ENCODE data around the gene ZNF587. TPM values are rescaled to one million over a fixed set of nuclear protein-coding genes. Genes with fewer than 3 reads are reported as not detected.
A peak's percentile ranks its signal among the peaks of the same experiment; 100 is the strongest.

The ZNF587 gene
- total and polyA plus RNA-seq, 2 of the 13 experiments (the other 11 are each of a cell fraction or from before 2014, with no cell fraction given), result 8.7 to 17.5 TPM

- TF ChIP-seq GPBP1L1 (CRISPR knock-in tag; IDR thresholded peaks at IDR 0.05), result no peak
- no peak for TF ChIP-seq ZSCAN5A (CRISPR knock-in tag; IDR thresholded peaks at IDR 0.05; ENCODE audit: borderline replicate concordance)
- TF ChIP-seq KDM5A (IDR thresholded peaks at IDR 0.05; ENCODE audit: borderline replicate concordance, low read length), result peak; percentile 61
- peak; percentile 30; the same call in 1 of the 2 replicates for TF ChIP-seq ZXDC (CRISPR knock-in tag; IDR thresholded peaks at IDR 0.05)
- TF ChIP-seq BRF2 (CRISPR knock-in tag; IDR thresholded peaks at IDR 0.05), result no peak
- no peak for TF ChIP-seq SMAD1 (CRISPR knock-in tag; IDR thresholded peaks at IDR 0.05; ENCODE audit: borderline replicate concordance, low read depth)
- TF ChIP-seq ZNF546 (CRISPR knock-in tag; conservative IDR thresholded peaks at IDR 0.05), result no peak
- TF ChIP-seq ZNF501 (CRISPR knock-in tag; IDR thresholded peaks at IDR 0.05), result peak; percentile 78
- no peak for TF ChIP-seq TBX2 (CRISPR knock-in tag; IDR thresholded peaks at IDR 0.05; ENCODE audit: borderline replicate concordance)
- peak; percentile 96 for TF ChIP-seq THAP11 (CRISPR knock-in tag; IDR thresholded peaks at IDR 0.05)
- TF ChIP-seq ZEB1 (IDR thresholded peaks at IDR 0.05; ENCODE audit: insufficient replicate concordance, low read depth), result no peak
- TF ChIP-seq ZNF224 (CRISPR knock-in tag; IDR thresholded peaks at IDR 0.05), result no peak
- TF ChIP-seq ZFP37 (CRISPR knock-in tag; IDR thresholded peaks at IDR 0.05; ENCODE audit: borderline replicate concordance), result peak; percentile 77; the same call in 1 of the 2 replicates
- peak; percentile 48; the same call in 1 of the 2 replicates for TF ChIP-seq THRA (CRISPR knock-in tag; IDR thresholded peaks at IDR 0.05; ENCODE audit: borderline replicate concordance)
- TF ChIP-seq ZNF33A (CRISPR knock-in tag; IDR thresholded peaks at IDR 0.05; ENCODE audit: borderline replicate concordance), result no peak
- no peak for TF ChIP-seq CENPX (CRISPR knock-in tag; IDR thresholded peaks at IDR 0.05)
- TF ChIP-seq DDIT3 (CRISPR knock-in tag; IDR thresholded peaks at IDR 0.05), result no peak
These were observed 30.0 kb upstream of the ZNF587 start (continued) for GRCh38 chr19:57819475-57820148.
